ENCODE data around the gene RAMACL.
"Not testable (repeated sequence)": the region's sequence is repeated elsewhere in the genome, so short reads cannot be mapped to it uniquely, and the experiment has no call there.

The RAMACL gene

DNA sequence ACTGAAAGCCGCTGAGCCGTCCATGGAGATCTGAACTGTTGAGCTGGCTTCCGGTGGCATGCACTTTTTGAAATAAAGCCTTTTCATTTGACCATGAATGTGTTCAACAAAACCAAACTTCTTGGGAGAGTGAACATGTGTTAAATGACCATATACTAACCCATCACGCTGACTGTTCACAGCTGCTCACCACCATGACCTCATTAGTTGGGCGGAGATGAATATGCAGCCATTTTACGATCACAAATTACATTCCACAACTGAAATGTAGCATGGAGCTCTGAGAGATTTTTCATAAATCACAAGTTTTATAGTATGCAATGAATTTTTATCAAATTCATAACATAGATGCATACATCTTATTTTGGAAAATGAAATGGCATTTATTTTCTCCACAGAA lies 4.2 kb downstream of the RAMACL start:
- DNase-seq (ENCODE audit: low spot score): no peak

DNA sequence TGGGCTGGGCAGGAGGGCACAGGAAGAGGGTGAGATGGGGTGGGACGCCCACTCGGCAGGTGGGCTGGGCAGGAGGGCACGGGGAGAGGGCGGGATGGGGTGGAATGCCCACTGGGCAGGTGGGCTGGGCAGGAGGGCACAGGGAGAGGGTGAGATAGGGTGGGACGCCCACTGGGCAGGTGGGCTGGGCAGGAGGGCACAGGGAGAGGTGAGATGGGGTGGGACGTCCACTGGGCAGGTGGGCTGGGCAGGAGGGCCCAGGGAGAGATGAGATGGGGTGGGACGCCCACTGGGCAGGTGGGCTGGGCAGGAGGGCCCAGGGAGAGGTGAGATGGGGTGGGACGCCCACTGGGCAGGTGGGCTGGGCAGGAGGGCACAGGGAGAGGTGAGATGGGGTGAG lies 4.7 kb downstream of the RAMACL start:
- not testable (repeated sequence) for H3K4me3 ChIP-seq; DNase-seq (ENCODE audit: low spot score); H3K27ac ChIP-seq

More for the DNA sequence above, 4.2 kb downstream of the RAMACL start:
- Histone ChIP-seq H3K27ac (no peak overlapping the region), H3K4me3 (no peak overlapping the region)
- TF ChIP-seq, protein P1, sequence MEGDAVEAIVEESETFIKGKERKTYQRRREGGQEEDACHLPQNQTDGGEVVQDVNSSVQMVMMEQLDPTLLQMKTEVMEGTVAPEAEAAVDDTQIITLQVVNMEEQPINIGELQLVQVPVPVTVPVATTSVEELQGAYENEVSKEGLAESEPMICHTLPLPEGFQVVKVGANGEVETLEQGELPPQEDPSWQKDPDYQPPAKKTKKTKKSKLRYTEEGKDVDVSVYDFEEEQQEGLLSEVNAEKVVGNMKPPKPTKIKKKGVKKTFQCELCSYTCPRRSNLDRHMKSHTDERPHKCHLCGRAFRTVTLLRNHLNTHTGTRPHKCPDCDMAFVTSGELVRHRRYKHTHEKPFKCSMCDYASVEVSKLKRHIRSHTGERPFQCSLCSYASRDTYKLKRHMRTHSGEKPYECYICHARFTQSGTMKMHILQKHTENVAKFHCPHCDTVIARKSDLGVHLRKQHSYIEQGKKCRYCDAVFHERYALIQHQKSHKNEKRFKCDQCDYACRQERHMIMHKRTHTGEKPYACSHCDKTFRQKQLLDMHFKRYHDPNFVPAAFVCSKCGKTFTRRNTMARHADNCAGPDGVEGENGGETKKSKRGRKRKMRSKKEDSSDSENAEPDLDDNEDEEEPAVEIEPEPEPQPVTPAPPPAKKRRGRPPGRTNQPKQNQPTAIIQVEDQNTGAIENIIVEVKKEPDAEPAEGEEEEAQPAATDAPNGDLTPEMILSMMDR (IDR thresholded peaks at IDR 0.05): no peak

DNA sequence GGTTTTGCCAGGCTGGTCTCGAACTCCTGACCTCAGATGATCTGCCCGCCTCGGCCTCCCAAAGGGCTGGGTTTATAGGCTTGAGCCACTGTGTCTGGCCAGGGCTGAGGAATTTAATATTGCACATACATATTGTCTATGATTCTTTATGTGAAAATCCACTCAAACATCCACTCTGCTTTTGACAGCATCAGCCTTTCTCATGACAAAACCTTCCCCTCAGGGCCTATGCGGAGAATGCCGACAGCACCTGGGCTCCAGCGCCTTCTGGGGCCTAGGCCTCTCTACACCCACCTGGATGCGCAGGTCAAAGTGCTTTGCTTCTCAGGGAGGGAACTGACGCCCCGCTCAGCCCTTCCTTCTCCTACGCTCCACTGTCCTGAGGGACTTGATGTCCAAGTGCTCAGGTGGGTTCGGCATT lies 5.4 kb downstream of the RAMACL start:
- H3K27ac ChIP-seq: no peak overlapping the region
- no peak for DNase-seq (ENCODE audit: low spot score)
- TF ChIP-seq, protein P1 (IDR thresholded peaks at IDR 0.05): no peak
- H3K4me3 ChIP-seq: no peak overlapping the region

DNA sequence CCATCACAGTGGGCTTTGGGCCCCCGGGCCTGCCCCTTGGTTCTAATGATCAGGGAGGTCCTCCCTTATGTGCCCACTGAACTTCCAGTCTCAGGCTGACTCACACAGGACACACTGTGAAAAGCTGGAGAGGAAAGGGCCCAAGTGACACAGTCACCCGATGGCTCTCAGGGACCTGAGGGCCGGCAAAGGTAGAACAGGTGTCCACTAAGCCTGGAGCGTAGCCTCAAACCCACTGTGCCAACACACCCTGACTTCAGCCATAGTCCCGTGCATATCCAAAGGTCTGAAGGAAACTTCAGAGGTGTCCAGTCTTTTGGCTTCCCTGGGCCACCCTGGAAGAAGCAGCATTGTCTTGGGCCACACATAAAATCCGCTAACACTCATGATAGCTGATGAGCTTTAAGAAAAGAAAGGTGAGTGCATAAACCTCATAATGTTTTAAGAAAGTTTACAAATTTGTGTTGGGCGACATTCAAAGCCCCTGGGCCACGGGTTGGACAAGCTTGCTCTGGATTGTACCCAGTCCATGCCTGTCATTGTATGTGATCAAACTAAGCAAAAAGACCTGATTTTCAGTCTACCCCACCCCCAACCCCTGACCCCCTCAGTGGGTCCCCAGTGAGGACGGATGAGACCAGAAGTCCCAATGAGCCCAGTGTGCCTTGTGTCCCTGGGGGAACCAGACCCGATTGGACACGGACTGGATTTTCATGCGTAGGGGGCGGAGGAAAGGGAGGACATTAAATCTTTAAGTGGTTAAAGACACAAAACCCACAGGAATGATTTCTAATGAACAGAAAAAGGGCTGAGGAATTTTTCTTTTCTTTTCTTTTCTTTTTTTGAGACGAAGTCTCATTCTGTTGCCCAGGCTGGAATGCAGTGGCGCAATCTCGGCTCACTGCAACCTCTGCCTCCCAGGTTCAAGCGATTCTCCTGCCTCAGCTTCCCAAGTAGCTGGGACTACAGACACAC lies 6.1 kb downstream of the RAMACL start:
- H3K27ac ChIP-seq: no peak overlapping the region
- DNase-seq (ENCODE audit: low spot score): no peak
- TF ChIP-seq, protein P1 (IDR thresholded peaks at IDR 0.05): no peak
- no peak overlapping the region for H3K4me3 ChIP-seq

DNA sequence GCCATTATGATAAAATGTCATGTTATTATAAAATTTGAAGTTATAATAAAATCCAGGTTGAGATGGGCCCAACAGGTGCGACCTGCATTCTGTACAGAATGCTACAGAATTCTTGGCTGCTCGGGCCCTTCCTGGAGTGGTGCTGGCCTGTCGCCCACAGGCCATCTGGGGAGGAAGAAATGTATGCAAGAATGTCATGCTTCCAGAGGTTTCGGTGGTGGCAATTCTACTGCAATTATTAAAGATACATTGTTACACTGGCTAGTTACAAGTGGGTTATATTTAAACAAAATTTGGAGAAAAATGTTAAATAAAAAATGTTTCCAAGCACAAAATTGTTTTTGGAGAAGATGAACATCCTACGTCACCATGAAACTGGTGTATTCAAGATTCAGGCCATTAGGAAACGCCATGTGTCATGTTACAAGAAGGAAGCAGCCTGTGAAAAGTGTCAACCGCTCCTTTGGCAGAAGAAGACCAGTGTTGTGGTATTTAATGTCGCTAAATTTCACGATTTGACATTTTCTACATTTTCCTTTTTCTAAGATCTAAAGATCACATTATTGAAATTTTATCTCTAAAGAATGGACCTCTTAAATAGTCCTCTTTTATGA lies 7.1 kb downstream of the RAMACL start:
- H3K27ac ChIP-seq: no peak overlapping the region
- TF ChIP-seq, protein P1 (IDR thresholded peaks at IDR 0.05): no peak
- no peak overlapping the region for H3K4me3 ChIP-seq
- no peak for DNase-seq (ENCODE audit: low spot score)

DNA sequence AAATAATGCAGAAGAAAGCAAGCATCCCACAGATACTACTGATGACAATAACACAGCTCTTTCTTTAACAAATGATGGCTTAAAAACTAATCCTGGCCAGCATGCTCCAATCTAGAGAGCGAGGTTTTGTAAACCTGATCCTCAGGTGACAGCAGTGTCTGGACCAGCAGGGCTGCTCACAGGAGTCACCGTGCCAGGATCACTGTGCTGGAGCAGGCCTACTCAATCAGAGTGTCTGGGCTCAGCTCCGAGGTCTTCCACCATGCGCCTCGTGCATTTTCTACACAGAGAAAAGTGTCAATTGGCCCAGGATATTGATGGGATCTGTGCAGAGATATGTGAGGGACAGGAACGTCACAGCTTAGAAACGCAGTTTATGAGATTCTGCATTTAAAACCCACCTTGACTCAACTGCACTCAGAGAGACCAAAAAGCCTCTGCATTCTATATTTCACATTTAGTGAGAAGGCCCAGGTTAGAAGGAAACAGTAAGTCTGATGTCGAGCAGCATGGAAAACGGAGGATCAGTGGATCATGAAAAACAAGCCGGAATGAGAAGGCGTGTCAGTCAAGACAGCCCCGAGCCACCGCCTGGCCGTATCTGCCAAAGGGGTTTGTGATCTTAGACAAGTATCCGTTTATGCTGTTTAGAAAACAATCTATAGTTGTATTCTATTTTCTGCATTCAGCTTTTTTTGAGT lies 7.8 kb downstream of the RAMACL start:
- DNase-seq (ENCODE audit: low spot score): no peak
- H3K27ac ChIP-seq: no peak overlapping the region
- H3K4me3 ChIP-seq: no peak overlapping the region
- TF ChIP-seq, protein P1 (IDR thresholded peaks at IDR 0.05): no peak

DNA sequence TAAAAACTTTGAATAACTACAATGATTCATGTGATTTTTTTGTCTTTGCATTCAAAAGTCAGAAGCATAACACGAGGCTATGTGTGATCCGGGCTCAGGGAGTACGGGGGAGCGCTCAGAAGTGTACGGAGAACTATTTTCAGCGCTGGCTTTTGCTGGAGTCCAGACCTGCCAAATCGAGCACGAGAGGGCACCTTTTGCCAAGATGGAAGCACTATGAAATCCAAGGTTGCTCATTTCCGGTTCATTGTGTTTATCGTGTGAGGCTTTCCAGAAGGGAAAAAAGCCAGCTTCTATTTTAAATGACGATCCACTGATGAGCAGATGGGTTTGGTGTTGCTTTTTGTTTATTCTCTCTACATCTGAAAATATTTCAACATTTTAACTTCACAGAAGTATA lies 11.3 kb downstream of the RAMACL start:
- Histone ChIP-seq H3K4me3 (no peak overlapping the region), H3K27ac (no peak overlapping the region)
- DNase-seq (ENCODE audit: low spot score): no peak
- TF ChIP-seq, protein P1 (IDR thresholded peaks at IDR 0.05): no peak

All from coronary artery (tissue), 2 donors.